ENCODE results near the gene PRKG1. TPM values are rescaled to one million over a fixed set of nuclear protein-coding genes. Genes with fewer than 3 reads are reported as not detected.
"Not testable (repeated sequence)": the region's sequence is repeated elsewhere in the genome, so short reads cannot be mapped to it uniquely, and the experiment has no call there.

PRKG1 gene
- total RNA-seq, 4 donors from 2014 or later: 0.63 to 4.3 (median 2.1) TPM

DNA sequence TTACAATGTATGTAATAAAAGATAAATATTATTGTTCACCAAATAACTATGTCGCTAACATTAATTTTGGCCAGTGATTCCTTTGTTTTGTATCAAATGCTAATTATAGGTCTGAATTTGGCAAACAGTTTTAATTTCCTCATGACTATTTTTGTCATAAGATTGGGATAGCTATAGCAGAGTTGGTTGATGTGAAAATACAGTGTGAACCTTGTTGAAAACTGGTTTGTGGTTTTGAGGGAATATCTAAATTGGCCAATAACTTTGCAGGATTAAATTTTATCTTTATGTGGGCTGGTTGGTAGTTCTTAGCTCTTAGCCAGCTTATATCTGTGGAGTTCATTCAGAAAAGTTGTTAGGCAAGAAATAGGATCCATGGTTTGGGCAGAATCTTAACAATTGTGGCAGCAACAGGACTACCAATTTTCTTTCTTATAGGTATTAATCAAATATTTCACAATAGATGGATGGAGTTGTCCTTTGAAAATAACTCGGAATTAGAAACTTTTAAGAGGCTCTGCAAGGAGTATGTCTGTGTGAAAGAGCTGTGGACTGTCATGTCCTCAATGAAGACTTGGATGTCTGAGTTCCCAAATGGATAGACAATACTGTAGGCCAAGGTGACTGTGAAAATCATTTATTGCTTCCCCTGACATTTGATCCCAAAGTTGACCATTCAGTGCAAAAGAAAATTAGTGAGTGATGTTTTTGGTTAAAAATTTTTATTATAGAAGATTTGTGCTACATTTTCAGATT, 73.5 kb downstream of the PRKG1 start:
- H3K4me3 ChIP-seq (ENCODE audit: low read depth, poor library complexity, severe bottlenecking): no peak overlapping the region
- no peak for TF ChIP-seq POLR2A (IDR thresholded peaks at IDR 0.05)
- TF ChIP-seq, protein P1, sequence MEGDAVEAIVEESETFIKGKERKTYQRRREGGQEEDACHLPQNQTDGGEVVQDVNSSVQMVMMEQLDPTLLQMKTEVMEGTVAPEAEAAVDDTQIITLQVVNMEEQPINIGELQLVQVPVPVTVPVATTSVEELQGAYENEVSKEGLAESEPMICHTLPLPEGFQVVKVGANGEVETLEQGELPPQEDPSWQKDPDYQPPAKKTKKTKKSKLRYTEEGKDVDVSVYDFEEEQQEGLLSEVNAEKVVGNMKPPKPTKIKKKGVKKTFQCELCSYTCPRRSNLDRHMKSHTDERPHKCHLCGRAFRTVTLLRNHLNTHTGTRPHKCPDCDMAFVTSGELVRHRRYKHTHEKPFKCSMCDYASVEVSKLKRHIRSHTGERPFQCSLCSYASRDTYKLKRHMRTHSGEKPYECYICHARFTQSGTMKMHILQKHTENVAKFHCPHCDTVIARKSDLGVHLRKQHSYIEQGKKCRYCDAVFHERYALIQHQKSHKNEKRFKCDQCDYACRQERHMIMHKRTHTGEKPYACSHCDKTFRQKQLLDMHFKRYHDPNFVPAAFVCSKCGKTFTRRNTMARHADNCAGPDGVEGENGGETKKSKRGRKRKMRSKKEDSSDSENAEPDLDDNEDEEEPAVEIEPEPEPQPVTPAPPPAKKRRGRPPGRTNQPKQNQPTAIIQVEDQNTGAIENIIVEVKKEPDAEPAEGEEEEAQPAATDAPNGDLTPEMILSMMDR (IDR thresholded peaks at IDR 0.05): no peak
- no peak for DNase-seq (ENCODE audit: low spot score in 2 of 2)
- intact Hi-C loops (cut with DNase I; ENCODE audit: low total_unique reads): no loop called here
- WGBS, 2 donors: 71 to 80% methylated on average over 2 of the region's 2 CpGs

DNA sequence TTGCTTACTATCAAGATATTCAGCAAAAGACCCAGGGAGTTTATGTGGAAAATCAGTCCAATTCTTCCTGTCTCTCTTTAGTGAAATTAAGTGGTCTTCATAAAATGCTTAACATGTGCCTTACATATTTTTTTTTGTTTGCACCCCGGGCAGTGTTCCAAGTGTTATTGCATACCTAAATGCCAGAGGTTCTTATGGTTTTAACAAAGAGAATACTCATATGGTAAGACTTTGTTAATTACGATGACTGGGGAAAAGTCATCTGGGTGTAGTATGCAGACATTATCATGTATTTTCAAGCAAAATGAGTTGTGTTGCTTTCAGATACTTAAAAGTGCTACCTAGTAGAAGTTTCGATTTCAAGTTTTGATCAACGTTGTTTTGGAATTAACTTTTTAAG, 82.6 kb downstream of the PRKG1 start:
- TF ChIP-seq, protein P1 (IDR thresholded peaks at IDR 0.05): no peak
- TF ChIP-seq POLR2A (IDR thresholded peaks at IDR 0.05): no peak
- H3K4me3 ChIP-seq (ENCODE audit: low read depth, poor library complexity, severe bottlenecking): no peak overlapping the region
- intact Hi-C loops (cut with DNase I; ENCODE audit: low total_unique reads): no loop called here
- DNase-seq (ENCODE audit: low spot score in 2 of 2): no peak
- 65 to 72% methylated on average over 4 of the region's 4 CpGs for WGBS, 2 donors

DNA sequence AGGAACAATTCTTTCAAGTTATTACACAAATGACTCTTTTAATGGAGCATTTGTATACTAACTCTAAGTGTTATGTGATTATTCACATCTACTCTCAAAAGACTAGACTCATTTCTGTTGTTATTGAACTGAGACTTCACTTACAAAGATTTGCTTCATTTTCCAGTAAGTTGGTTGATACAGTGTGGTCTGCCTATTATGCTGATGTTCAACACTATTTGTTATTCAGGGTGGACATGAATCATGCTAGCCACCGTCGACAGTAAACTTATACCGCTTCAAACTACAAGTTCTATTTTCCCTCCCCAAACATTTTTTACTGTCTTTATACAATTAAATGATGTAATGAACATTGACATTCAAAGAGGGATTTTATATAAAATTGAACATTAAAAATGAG, 84.5 kb downstream of the PRKG1 start:
- no peak overlapping the region for H3K4me3 ChIP-seq (ENCODE audit: low read depth, poor library complexity, severe bottlenecking)
- 95 to 99% methylated on average over 3 of the region's 3 CpGs for WGBS, 2 donors
- DNase-seq (ENCODE audit: low spot score in 2 of 2): no peak
- TF ChIP-seq, protein P1 (IDR thresholded peaks at IDR 0.05): no peak
- no peak for TF ChIP-seq POLR2A (IDR thresholded peaks at IDR 0.05)
- intact Hi-C loops (cut with DNase I; ENCODE audit: low total_unique reads): no loop called here

DNA sequence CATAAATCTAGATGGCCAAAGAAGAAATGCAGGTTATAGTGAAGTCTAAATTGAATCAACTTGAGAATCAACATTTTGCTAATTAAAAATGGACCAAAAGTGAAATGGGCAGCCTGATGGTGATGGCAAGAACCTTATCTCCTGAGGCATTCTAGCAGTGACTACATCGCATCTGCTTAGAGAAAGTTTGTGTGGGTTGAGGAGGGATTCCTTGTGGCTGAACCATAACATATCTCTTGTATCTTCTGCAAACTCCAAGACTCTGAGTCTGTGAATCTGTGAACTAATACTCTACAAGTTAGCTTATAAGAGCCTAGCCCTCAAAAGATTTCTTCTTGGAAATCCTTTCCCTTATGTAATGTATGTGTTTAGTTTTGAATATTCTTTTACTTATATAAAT, 85.6 kb downstream of the PRKG1 start:
- H3K4me3 ChIP-seq (ENCODE audit: low read depth, poor library complexity, severe bottlenecking): no peak overlapping the region
- DNase-seq (ENCODE audit: low spot score in 2 of 2): no peak
- 90% methylated on average over 1 of the region's 1 CpG for WGBS, 2 donors
- no peak for TF ChIP-seq POLR2A (IDR thresholded peaks at IDR 0.05)
- TF ChIP-seq, protein P1 (IDR thresholded peaks at IDR 0.05): no peak
- intact Hi-C loops (cut with DNase I; ENCODE audit: low total_unique reads): no loop called here

GRCh38 chr10:51162002-51162401, 87.7 kb downstream of the PRKG1 start:
- 71 to 82% methylated on average over 1 of the region's 1 CpG for WGBS, 2 donors
- H3K4me3 ChIP-seq (ENCODE audit: low read depth, poor library complexity, severe bottlenecking): no peak overlapping the region
- intact Hi-C loops (cut with DNase I; ENCODE audit: low total_unique reads): no loop called here
- no peak for DNase-seq (ENCODE audit: low spot score in 2 of 2)
- TF ChIP-seq, protein P1 (IDR thresholded peaks at IDR 0.05): no peak
- no peak for TF ChIP-seq POLR2A (IDR thresholded peaks at IDR 0.05)

- H3K4me3 ChIP-seq (ENCODE audit: low read depth, poor library complexity, severe bottlenecking); intact Hi-C loops (cut with DNase I; ENCODE audit: low total_unique reads); DNase-seq (ENCODE audit: low spot score in 2 of 2): not testable (repeated sequence)
- WGBS, 2 donors: 95 to 96% methylated on average over 30 of the region's 30 CpGs
These were observed 89.2 kb downstream of the PRKG1 start for GRCh38 chr10:51163380-51164049.
